Measurements from ENCODE around the gene HIPK4.
"Not testable (repeated sequence)": the region's sequence is repeated elsewhere in the genome, so short reads cannot be mapped to it uniquely, and the experiment has no call there.

HIPK4 gene

DNA sequence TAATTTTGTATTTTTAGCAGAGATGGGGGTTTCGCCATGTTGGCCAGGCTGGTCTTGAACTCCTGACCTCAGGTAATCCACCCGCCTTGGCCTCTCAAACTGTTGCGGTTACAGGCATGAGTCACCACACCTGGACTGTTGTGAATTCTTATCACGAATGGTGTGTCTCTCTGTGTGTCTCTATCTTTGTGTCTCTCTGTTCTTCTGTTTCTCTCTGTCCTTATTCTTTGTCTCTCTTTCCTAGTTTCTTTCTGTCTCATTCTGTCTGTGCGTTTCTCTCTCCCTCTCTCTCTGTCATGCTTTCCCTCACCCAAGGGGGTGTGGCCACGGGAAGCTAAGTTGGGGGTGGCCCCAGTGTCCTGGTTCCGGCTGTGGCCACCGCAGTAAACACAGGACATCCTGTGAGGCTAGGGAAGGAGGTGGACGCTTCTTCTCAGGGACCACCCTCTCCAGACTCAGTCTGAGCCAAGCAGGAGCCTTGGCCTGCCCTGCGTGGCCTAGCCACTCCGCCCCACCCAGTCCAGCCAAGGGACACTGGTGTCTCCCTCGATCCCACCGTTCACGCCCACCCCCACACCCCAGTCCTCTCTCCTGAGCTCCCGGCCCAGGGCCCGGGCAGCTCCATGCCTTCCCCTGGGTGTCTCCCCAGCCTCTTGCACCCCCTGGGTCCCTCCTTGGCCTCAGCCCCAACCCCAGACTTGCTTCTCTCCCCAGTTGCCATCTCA lies 27.1 kb upstream of the HIPK4 start:
- peak in 1 of 2 donors; percentile 29 for DNase-seq

DNA sequence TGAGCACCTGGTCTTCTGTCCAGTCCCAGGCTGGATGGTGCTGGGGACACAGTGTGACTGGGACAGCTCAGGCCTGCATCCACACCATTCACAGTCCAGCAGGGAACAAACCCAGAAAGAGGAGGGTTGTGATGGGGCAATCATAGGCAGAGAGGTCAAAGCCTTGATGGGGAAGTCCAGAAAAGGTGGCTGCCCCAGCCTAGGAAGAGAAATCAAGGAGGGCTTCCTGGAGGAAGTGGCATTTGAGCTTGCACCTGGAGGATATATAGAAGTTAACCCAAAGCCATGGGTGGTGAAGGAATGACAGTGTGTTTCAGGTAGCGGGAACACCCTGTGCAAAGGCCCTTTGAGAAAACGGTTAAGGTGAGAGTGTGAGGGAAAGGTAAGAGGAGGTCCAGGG lies 25.8 kb upstream of the HIPK4 start:
- no peak for DNase-seq

DNA sequence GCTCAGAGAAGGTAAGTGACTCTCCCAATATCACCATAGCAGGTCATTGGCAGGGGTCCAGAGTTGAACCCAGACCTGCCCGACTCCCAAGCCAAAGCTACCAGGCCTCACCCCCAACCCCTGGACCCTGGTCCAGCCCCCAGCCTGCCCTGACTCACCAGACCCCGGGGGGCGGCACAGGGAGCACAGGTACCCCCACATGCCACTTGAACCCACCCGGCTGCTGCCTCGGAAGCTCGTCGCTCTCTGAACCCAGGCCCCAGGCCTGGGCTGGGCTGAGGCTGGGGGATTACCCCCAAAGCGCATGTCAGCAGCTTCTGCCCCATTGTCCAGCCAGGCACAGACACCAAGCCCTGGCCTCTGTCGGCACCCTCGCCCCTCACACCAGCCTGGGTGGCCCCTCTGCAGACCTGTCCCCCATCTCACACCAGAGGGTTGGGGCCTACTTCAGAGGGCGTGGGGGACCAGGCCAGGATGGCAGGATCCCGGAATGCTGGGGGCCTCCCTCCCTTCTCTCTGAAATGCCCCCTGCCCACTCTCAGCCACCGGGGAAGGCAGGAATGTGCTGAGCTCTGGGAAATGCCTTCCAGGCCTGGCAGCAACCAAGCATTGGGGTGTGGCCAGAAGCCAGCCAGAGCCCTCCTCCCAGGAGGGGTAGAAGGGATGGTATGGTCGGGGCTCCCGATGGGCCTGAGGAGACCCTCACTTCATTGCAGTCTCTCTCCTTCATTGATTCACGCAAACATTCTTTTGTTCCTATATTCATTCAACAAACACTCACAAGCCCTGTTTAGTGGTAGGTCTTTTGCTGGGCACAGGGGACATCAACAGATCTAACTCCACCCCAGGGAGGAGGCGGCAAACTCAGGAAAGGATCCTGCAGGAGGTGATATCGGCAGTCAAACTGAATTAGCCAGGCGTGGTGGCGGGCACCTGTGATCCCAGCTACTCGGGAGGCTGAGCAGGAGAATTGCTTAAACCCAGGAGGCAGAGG lies 24.9 kb upstream of the HIPK4 start:
- no peak for DNase-seq

DNA sequence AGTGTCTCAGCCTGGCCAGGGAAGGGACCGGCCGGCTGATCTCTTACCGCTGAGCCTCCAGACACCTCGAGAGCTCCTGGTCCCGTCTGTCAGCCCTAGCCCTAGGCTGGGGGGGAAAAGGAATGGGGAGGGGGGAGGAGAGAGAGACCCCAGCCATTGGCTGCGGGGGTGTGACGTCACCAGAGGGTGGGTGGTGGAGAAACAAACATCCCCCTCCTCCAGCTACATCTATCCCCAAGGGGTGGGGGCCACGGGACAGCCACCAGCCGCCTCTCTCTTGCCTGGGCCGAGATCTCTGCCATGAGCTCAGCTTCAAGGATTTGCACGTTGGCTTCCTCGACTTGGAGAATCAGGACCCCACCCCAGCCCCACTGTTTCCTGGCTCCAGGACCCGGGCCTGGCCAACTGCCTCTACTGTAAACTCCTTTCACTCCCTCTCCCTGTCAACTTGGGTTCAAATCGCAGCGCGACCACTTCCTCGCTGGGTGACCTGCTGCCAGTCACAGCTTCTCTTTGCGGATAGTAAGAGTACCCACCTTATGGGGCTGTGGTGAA lies 23.4 kb upstream of the HIPK4 start, which contains the start of gene PRX:
Gene PRX, minus strand, starts transcription at position 88 of the 555 bp plus-strand sequence. CDS start 5,446 bp downstream, outside the sequence.
- no peak for DNase-seq

DNA sequence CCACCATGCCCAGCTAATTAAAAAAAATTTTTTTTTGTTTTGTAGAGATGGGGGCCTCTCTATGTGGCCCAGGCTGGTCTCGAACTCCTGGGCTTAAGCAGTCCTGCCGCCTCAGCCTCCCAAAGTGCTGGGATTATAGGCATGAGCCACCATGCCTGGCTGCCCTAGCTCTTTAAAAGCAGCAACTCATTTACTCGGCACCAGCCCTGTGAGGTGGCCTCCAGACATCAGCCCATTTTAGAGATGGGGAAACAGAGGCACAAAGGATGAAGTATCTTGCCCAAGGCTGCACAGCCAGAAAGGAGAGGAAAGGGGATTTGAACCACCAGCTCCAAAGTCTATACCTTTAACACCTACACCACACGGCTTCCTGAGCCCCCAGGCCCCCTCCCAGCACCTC lies 22.9 kb upstream of the HIPK4 start:
- DNase-seq, result no peak

DNA sequence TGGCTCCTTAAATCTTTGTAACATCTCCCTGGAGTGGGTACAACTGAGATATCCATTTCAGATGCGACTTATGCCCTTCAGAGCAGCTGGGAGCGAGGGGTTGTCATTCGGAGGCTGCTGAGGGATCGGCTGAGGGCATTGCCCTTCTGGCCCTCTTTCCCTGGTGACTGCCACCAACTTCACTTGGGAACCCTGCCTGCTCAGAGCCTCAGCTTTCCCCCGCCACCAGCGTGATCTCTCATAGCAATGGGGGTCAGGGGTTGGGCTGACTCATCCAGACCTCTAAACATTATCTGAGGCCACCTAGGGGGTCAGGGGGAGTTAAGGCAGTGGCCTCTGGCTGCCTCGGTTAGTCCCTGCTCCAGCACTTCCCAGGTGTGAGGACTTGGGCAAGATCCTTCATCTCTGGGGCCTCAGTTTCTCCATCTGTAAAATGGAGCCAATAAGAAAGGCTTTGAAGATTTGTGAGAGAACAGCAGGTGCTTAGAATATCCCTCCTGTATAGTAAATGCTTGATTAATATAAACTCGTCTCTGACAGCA lies 22.0 kb upstream of the HIPK4 start:
- no peak for DNase-seq

DNA sequence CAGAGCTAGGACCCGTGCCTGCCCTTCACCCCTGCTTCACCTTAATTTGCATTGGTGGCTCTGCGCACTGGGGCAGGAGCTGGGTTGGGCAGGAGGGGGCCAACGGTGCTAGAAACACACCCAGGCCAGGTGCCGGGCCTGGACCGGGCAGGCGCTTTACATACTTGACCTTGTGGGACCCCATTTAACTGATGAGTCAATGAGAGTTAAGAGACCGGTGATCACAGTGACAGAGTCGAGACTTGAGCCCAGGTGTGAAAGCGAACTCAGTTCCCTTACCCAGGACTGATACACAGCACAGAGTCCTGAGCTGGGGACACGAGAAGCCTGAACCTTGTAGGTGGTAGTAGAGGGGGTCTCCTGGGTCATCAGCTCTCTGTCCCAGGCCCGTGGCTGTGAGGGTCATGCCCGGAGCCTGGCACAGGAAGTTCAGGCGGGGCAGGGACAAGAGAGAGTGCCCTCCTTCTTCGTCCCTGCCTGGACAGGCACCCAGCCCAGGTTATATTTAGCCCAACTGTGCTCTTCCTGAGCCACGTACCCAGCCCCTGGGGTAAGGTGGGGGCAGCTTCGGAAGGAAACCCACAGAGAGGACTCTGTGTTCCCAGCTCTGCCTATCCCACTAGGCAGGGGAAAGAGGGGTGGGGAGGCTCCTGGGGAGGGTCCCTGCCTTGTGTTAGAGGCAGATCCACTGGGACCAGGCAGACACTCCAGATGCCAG lies 21.3 kb upstream of the HIPK4 start:
- DNase-seq, result no peak

DNA sequence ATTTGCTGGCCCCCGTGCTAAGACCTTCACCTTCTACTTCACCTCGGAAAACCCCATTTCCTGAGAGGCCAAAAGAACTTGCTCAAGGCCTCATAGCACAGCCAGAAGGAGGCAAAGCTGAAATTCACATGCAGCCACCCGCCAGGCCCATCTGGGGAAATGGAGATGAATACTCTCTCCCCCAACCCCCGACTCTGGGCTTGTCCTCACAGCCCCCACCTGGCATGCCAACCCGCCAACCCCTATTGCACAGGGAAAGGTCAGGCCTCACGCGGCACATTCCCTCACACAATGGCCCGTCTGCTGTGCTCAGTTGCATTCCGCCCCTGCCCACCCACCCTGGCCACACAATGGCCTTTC lies 20.0 kb upstream of the HIPK4 start:
- DNase-seq, result no peak

DNA sequence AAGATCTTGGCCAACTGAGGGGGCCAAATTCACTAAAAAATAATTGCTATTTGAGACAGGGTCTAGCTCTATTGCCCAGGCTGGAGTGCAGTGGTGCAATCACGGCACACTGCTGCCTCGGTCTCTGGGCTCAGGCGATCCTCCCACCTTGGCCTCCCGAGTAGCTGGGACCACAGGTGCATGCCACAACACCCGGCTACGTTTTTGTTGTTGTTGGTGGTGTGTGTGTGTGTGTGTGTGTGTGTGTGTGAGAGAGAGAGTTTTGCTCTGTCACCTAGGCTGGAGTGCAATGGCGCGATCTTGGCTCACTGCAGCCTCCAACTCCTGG lies 18.6 kb upstream of the HIPK4 start:
- DNase-seq, result not testable (repeated sequence)

DNA sequence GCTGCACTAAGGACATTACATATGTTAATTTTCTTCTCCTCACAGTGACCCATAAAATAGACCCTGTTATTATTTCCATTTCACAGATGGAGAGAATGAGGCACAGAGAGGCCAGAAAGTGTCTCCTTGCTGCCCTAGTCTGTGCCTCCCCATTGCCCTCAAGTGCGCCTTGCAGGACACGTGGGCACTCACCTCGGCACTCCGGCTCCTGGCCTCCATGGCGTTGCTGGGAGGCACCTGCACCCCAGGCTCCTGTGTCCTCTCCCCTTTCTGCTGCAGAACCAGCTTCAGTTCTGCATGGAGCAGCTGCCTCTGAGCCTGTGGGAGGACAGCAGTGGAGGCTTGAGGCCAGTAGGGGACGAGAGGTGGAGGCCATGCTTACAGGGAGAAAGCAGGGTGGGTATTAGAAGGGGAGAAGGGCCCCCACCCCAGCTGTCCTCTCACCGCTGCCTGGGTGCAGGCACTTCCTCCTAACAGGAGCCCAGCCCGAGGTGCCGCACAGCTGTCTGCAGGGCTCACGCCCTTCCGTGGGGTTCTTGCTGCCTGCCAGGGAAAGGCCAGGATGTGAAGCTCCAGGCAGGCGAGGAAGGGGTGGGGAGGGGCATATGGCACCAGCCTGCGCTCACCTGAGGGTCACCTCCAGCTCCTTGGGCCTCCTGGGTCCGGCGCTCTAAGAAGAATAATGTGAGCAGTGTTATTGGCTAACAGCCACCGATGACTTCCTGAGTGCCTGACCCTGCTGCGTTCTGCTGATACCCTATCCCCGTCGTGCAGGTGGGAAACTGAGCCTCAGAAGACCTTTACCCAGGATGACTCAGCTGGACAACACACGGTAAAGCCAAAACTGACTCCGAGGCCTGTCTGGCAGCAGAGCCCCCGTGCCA lies 18.0 kb upstream of the HIPK4 start:
- no peak for DNase-seq

DNA sequence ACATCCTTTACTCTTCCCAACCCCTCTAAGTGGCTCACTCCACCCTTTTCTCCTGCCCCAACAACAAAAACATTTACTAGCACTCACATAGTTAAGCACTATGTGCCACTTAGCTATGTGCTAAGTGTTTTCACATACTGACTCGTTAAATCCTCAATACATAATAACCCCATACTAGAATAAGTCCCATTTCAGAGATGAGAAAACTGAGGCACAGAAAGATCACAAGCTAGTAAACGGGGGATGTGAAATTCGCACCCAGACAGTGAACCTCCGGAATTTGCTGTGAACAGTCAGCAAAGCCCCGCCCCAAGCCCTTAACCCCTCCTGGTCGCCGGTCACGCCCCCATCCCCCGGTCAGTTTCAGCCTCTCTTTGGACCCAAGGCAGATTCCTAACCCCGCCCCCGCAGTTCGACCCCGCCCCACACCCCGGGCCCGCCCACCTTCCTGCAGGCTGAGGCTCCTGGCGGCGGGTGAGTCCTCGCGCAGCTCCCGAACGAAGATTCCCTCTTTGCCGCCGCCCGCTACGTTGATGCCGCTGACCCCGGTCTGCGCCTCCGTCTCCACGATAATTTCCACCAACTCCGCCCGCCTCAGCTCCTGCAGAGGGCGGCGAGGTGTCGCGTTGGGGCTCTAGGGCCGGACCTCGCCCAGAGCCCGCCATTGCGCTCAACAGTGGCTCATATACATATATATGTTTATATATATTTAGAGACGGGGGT lies 13.4 kb upstream of the HIPK4 start:
- peak; percentile 80 to 81 for DNase-seq

DNA sequence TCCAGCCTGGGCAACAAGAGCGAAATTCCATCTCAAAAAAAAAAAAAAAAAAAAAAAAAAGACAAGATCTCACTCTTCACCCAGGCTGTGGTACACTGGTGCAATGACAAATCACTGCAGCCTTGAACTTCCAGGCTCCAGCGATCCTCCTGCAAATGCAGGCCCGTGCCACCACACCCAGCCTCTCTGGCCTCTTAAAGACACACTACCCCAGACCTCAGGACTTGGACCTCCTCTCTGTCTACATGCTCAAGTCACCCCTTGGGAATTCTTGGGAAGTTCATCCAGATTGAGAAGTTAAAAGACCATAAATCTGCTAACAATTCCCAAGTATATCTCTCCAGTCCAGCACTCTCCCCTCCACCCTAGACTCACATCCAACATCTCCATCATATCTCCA lies 10.6 kb upstream of the HIPK4 start:
- DNase-seq, result no peak

DNA sequence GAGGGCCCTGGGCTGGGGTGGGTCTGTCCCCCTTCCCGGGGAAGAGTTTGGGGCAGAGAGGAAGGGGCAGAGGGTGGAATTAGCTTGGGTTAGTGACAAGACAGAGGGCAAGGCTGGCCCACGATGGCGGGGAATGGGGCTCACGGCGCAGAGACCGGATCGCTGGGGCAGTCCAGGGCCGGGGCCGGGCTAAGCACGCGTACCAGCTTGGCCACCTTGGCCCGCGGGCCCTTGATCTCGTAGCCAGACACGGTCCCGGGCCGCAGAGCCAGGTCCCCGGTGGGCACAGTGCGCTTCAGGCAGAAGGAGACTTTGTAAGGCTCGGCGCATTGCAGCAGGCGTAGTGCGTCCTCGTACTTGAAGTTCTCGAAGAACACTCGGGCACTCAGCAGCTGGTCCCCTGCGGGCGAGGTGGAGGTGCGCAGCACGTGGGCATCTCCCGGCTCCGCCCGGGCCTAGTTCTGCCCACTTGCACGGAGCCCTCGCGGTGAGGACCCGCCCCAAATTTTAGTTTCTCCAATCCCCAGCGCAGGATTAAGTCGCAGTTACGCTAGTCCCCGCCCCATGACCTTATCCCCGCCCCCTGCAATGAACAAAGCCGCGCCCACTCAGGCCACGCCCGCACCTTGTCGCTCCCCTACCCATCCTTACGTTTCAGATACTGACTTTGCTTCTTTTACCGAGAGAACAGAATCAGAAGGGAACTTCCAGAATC lies 8.6 kb upstream of the HIPK4 start:
- DNase-seq, result no peak

DNA sequence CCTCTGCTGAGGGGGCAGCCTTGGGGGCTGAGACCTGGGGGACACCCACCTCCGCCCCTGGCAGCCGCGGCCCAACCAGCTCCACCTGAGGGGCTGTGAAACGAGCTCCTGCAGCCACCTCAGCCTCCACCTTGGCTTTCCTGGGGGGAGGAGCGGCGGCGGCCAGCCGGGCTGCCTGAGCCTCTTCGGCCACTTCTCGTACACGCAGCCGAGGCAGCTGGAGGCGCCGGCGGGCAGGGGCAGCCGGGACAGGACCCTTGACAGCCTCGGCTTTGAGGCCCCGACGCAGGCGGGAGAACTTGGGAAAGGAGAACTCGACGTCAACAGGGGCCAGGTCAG lies 7.6 kb upstream of the HIPK4 start:
- no peak for DNase-seq

DNA sequence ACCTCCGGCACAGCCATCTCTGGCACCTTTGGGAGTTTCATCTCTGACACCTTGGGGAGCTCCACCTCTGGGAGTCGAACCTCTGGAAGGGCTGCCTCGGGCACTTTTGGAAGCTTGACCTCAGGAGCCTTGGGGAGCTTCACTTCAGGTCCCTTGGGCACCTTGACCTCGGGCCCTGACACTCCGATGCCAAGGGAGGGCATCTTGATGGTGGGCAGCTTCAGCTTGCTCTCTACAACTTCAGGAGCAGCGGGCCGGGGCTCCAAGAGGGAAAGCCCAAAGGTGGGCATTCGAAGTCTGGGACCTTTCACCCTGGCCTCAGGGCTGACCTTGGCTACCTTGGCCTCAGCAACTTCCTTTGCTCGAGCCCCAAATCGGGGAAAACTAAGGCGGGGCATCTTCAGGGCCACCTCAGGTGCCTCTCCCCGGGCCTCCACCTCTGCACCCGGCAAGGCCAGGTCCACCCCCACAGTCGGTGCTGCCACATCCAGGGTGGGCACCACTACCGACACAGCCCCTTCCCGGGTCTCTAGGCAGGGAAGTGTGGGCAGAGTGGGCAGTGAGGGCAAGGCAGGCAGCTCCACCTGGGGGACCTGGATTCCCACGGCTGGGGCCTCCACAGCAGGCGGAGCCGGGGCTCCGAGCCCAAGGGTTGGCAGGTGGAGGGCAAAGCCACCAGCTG lies 7.0 kb upstream of the HIPK4 start:
- DNase-seq, result no peak

DNA sequence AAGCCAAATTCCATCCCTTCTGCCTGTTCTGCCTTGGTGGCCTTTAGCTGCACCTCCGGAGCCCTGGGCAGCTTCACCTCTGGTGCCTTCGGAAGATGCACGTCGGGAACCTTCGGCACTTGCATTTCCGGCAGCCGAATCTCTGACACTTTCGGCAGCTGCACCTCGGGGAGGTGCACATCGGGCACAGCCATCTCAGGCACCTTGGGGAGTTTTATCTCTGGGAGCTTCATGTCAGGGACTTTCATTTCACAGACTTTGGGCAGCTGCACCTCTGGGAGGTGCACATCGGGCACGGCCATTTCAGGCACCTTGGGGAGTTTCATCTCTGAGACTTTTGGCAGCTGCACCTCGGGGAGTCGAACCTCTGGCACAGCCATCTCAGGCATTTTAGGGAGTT lies 6.0 kb upstream of the HIPK4 start:
- no peak for DNase-seq

DNA sequence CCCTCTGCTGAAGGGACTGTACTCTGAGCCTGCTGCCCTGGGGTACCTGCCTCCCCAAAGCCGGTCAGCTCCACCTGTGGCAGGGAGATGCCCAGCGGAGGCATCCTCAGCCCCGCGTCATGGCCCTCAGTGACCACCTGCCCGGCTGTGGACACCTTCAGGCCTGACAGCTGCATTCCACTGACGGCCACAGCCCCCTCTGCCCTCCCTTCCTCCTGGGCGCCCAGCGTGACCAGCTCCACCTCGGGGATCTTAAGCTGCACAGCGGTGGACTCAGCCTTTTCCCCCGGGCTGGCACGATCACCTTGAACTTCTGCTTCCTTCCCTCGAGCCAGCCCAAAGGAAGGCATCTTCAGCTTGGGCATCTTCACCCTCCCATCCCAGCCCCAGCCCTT lies 4.8 kb upstream of the HIPK4 start:
- no peak for DNase-seq

DNA sequence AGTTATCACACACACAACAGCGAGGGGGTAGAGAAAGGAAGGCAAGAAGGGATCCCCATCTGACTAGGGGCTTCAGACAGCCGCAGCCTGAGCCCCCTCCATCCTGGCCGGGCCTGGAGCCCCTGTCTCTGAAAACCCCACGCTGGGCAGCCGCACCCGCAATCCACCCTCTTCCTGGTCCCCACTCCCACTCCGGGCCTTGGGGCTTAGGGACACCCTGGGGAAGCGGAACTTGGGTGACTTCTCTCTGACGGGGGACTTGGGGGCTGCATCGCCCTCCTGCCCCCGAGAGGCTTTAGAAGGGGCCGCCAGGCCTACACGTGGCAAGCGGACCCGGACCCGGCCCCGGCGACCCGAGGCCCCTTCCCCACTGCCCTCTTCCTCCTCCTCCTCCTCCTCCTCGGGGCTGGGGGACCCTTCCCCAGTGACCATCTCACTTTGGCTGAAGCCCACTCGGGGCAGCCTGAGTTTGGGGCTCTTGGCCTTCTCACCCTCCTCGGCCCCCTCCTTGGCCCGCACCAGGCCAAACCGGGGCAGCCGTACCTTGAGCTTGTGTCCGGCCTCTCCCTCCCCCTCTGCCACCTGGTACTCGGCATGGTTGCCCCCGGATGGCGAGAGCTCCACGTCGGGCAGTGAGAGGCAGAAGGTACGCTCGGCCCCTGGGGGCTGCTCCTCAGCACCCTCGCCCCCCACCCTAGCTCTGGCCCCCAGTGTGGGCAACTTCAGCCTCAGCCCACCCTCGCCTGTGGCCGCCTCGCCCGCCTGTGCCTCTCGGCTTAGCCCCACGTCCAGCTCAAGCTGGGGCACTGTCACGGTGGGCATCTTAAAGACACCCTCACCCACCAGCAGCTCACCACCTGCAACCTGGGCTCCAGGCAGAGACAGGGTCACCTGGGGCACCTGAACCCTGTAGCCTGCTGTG lies 4.2 kb upstream of the HIPK4 start:
- no peak for DNase-seq

All from bone marrow (tissue), 2 donors.